Measurements from ENCODE around the gene ENGASE.

The ENGASE gene

DNA sequence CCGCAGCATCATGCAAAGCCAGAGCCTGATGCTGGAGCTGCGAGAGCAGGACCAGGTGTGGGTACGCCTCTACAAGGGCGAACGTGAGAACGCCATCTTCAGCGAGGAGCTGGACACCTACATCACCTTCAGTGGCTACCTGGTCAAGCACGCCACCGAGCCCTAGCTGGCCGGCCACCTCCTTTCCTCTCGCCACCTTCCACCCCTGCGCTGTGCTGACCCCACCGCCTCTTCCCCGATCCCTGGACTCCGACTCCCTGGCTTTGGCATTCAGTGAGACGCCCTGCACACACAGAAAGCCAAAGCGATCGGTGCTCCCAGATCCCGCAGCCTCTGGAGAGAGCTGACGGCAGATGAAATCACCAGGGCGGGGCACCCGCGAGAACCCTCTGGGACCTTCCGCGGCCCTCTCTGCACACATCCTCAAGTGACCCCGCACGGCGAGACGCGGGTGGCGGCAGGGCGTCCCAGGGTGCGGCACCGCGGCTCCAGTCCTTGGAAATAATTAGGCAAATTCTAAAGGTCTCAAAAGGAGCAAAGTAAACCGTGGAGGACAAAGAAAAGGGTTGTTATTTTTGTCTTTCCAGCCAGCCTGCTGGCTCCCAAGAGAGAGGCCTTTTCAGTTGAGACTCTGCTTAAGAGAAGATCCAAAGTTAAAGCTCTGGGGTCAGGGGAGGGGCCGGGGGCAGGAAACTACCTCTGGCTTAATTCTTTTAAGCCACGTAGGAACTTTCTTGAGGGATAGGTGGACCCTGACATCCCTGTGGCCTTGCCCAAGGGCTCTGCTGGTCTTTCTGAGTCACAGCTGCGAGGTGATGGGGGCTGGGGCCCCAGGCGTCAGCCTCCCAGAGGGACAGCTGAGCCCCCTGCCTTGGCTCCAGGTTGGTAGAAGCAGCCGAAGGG, 26.4 kb upstream of the ENGASE start:
- Histone ChIP-seq H2AFZ (ENCODE audit: low read length) (no peak overlapping the region), H3K27me3 (ENCODE audit: control insufficient read depth in 3 of 3, insufficient read depth in 3 of 3, low read depth in 1 of 3, low read length in 3 of 3) (peaks cover 0 to 25% (median under 1%) of the 10 kb centered on the region in 3 experiments), H3K4me2 (ENCODE audit: insufficient read depth, low read length, poor library complexity, severe bottlenecking) (no peak overlapping the region), H3K4me1 (ENCODE audit: control insufficient read depth in 2 of 2, insufficient read depth in 1 of 2, low read depth in 1 of 2, low read length in 2 of 2) (peaks cover 0 to 14% of the 10 kb centered on the region in 2 donors), H3K23ac (ENCODE audit: low read depth, low read length, poor library complexity) (peak overlapping the region; percentile 56), H2AK5ac (ENCODE audit: low read depth, low read length) (peak overlapping the region; percentile 85), H3K9me3 (replicated peaks in 1 of 2; ENCODE audit: control insufficient read depth in 2 of 2, insufficient read depth in 1 of 2, low read depth in 1 of 2, low read length in 2 of 2) (peaks cover 3 to 10% of the 10 kb centered on the region in 2 donors), H3K36me3 (replicated peaks in 1 of 2; ENCODE audit: control insufficient read depth in 2 of 2, insufficient read depth in 2 of 2, low read length in 2 of 2) (peaks cover 0 to 3% of the 10 kb centered on the region in 2 donors), H3K27ac (replicated peaks; ENCODE audit: low read length) (peak overlapping the region; percentile 28), H3K4me3 (ENCODE audit: low read length in 2 of 2) (no peak overlapping the region), H2BK5ac (ENCODE audit: low read length) (peak overlapping the region; percentile 5), H2BK15ac (ENCODE audit: low read length) (peak overlapping the region; percentile 61), H4K8ac (ENCODE audit: low read depth, low read length) (no peak overlapping the region), H3K18ac (ENCODE audit: low read length) (peak overlapping the region; percentile 44), H3K14ac (ENCODE audit: low read length) (peak overlapping the region; percentile 49), H2BK12ac (ENCODE audit: low read length) (peak overlapping the region; percentile 92), H3K9ac (ENCODE audit: low read depth, low read length, poor library complexity) (no peak overlapping the region), H3K79me1 (ENCODE audit: low read depth, low read length) (peaks cover 2% of the 10 kb centered on the region), H4K91ac (ENCODE audit: low read depth, low read length, poor library complexity) (no peak overlapping the region), H2BK120ac (ENCODE audit: low read depth, low read length) (no peak overlapping the region), H3K4ac (ENCODE audit: low read length) (no peak overlapping the region)
- no peak for DNase-seq (ENCODE audit: low spot score)
- WGBS, 2 donors (ENCODE audit: extremely low coverage in 2 of 2, insufficient read length in 2 of 2, insufficient replicate concordance in 1 of 2): no CpG with 5 or more reads among the region's 41 CpGs

DNA sequence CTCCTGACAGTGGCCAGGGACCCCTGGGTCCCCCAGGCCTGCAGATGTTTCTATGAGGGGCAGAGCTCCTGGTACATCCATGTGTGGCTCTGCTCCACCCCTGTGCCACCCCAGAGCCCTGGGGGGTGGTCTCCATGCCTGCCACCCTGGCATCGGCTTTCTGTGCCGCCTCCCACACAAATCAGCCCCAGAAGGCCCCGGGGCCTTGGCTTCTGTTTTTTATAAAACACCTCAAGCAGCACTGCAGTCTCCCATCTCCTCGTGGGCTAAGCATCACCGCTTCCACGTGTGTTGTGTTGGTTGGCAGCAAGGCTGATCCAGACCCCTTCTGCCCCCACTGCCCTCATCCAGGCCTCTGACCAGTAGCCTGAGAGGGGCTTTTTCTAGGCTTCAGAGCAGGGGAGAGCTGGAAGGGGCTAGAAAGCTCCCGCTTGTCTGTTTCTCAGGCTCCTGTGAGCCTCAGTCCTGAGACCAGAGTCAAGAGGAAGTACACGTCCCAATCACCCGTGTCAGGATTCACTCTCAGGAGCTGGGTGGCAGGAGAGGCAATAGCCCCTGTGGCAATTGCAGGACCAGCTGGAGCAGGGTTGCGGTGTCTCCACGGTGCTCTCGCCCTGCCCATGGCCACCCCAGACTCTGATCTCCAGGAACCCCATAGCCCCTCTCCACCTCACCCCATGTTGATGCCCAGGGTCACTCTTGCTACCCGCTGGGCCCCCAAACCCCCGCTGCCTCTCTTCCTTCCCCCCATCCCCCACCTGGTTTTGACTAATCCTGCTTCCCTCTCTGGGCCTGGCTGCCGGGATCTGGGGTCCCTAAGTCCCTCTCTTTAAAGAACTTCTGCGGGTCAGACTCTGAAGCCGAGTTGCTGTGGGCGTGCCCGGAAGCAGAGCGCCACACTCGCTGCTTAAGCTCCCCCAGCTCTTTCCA, 25.5 kb upstream of the ENGASE start:
- H3K18ac ChIP-seq (ENCODE audit: low read length): peak overlapping the region; percentile 87
- no peak overlapping the region for H3K14ac ChIP-seq (ENCODE audit: low read length)
- no peak overlapping the region for H4K8ac ChIP-seq (ENCODE audit: low read depth, low read length)
- peaks cover 3 to 8% of the 10 kb centered on the region in 2 donors for H3K9me3 ChIP-seq (replicated peaks in 1 of 2; ENCODE audit: control insufficient read depth in 2 of 2, insufficient read depth in 1 of 2, low read depth in 1 of 2, low read length in 2 of 2)
- H3K36me3 ChIP-seq (replicated peaks in 1 of 2; ENCODE audit: control insufficient read depth in 2 of 2, insufficient read depth in 2 of 2, low read length in 2 of 2): peaks cover 0 to 4% of the 10 kb centered on the region in 2 donors
- H2BK120ac ChIP-seq (ENCODE audit: low read depth, low read length): no peak overlapping the region
- no peak overlapping the region for H2AFZ ChIP-seq (ENCODE audit: low read length)
- no peak overlapping the region for H3K4me3 ChIP-seq (ENCODE audit: low read length in 2 of 2)
- H2BK15ac ChIP-seq (ENCODE audit: low read length): peak overlapping the region; percentile 44
- no peak overlapping the region for H3K9ac ChIP-seq (ENCODE audit: low read depth, low read length, poor library complexity)
- H2BK5ac ChIP-seq (ENCODE audit: low read length): no peak overlapping the region
- no peak for DNase-seq (ENCODE audit: low spot score)
- peaks cover 0 to 13% of the 10 kb centered on the region in 2 donors for H3K4me1 ChIP-seq (ENCODE audit: control insufficient read depth in 2 of 2, insufficient read depth in 1 of 2, low read depth in 1 of 2, low read length in 2 of 2)
- H3K27ac ChIP-seq (replicated peaks; ENCODE audit: low read length): peak overlapping the region; percentile 28
- peak overlapping the region; percentile 80 for H2AK5ac ChIP-seq (ENCODE audit: low read depth, low read length)
- H3K4ac ChIP-seq (ENCODE audit: low read length): no peak overlapping the region
- WGBS, 2 donors (ENCODE audit: extremely low coverage in 2 of 2, insufficient read length in 2 of 2, insufficient replicate concordance in 1 of 2): no CpG with 5 or more reads among the region's 21 CpGs
- H3K79me1 ChIP-seq (ENCODE audit: low read depth, low read length): no peaks in the 10 kb centered on the region
- H3K4me2 ChIP-seq (ENCODE audit: insufficient read depth, low read length, poor library complexity, severe bottlenecking): no peak overlapping the region
- H3K23ac ChIP-seq (ENCODE audit: low read depth, low read length, poor library complexity): peak overlapping the region; percentile 56
- no peak overlapping the region for H2BK12ac ChIP-seq (ENCODE audit: low read length)
- no peak overlapping the region for H4K91ac ChIP-seq (ENCODE audit: low read depth, low read length, poor library complexity)
- peaks cover 0 to 24% (median 0%) of the 10 kb centered on the region in 3 experiments for H3K27me3 ChIP-seq (ENCODE audit: control insufficient read depth in 3 of 3, insufficient read depth in 3 of 3, low read depth in 1 of 3, low read length in 3 of 3)

DNA sequence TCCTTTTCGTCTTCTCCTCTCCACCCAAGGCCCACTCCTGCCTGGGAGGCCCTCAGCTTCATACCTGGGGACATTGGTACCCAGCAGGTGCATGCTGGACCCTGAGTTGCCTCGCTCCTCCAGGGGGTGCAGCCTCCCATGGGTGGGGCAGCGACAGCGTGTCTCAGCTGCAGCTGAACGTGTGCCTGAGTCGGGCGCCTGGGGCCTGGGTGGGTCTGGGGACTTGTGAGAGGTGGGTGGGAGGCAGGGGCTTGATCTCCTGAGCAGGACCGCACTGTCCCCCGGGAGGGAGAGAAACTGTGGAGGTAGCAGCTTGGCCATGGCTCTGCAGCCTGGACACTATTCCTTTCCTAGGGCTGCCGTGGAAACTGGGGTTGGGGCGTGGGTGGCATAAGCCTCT, 24.8 kb upstream of the ENGASE start:
- H3K79me1 ChIP-seq (ENCODE audit: low read depth, low read length): no peaks in the 10 kb centered on the region
- WGBS, 2 donors (ENCODE audit: extremely low coverage in 2 of 2, insufficient read length in 2 of 2, insufficient replicate concordance in 1 of 2): no CpG with 5 or more reads among the region's 11 CpGs
- H3K4me1 ChIP-seq (ENCODE audit: control insufficient read depth in 2 of 2, insufficient read depth in 1 of 2, low read depth in 1 of 2, low read length in 2 of 2): peaks cover 0 to 13% of the 10 kb centered on the region in 2 donors
- H3K4ac ChIP-seq (ENCODE audit: low read length): no peak overlapping the region
- H3K4me2 ChIP-seq (ENCODE audit: insufficient read depth, low read length, poor library complexity, severe bottlenecking): no peak overlapping the region
- H2BK12ac ChIP-seq (ENCODE audit: low read length): no peak overlapping the region
- H3K14ac ChIP-seq (ENCODE audit: low read length): no peak overlapping the region
- no peak overlapping the region for H3K9ac ChIP-seq (ENCODE audit: low read depth, low read length, poor library complexity)
- H2BK120ac ChIP-seq (ENCODE audit: low read depth, low read length): peak overlapping the region; percentile 61
- H3K18ac ChIP-seq (ENCODE audit: low read length): peak overlapping the region; percentile 52
- H2BK15ac ChIP-seq (ENCODE audit: low read length): peak overlapping the region; percentile 30
- H4K8ac ChIP-seq (ENCODE audit: low read depth, low read length): no peak overlapping the region
- peaks cover 8% of the 10 kb centered on the region in 2 donors for H3K9me3 ChIP-seq (replicated peaks in 1 of 2; ENCODE audit: control insufficient read depth in 2 of 2, insufficient read depth in 1 of 2, low read depth in 1 of 2, low read length in 2 of 2)
- DNase-seq (ENCODE audit: low spot score): no peak
- no peak overlapping the region for H3K4me3 ChIP-seq (ENCODE audit: low read length in 2 of 2)
- H3K27me3 ChIP-seq (ENCODE audit: control insufficient read depth in 3 of 3, insufficient read depth in 3 of 3, low read depth in 1 of 3, low read length in 3 of 3): peaks cover 0 to 22% (median 0%) of the 10 kb centered on the region in 3 experiments
- H3K23ac ChIP-seq (ENCODE audit: low read depth, low read length, poor library complexity): no peak overlapping the region
- H3K27ac ChIP-seq (replicated peaks; ENCODE audit: low read length): no peak overlapping the region
- peaks cover 0 to 4% of the 10 kb centered on the region in 2 donors for H3K36me3 ChIP-seq (replicated peaks in 1 of 2; ENCODE audit: control insufficient read depth in 2 of 2, insufficient read depth in 2 of 2, low read length in 2 of 2)
- no peak overlapping the region for H2AFZ ChIP-seq (ENCODE audit: low read length)
- no peak overlapping the region for H4K91ac ChIP-seq (ENCODE audit: low read depth, low read length, poor library complexity)
- H2AK5ac ChIP-seq (ENCODE audit: low read depth, low read length): peak overlapping the region; percentile 66
- no peak overlapping the region for H2BK5ac ChIP-seq (ENCODE audit: low read length)

Data from neuronal stem cell (in vitro differentiated cells).